LNCaP clone FGC (cell line): ENCODE results near the gene CLMP.

Experiments
- DNase-seq: peaks from one replicate; pipeline ENCODE4 v3.0.0-alpha.2; 2011; ENCODE audit warnings: low read depth
- H3K4me3 ChIP-seq: 2 replicates; pipeline ENCODE4 v1.5.1; 2011; ENCODE audit warnings: mild to moderate bottlenecking, low read depth, low read length, control low read depth
- CTCF ChIP-seq: IDR thresholded peaks from 2 replicates; pipeline ENCODE4 v1.5.1; 2012; ENCODE audit warnings: mild to moderate bottlenecking; ENCODE audit not compliant: control insufficient read depth, insufficient read depth; ENCODE audit errors: extremely low read depth

Gene CLMP

GRCh38 chr11:123195188-123196059, at the start of gene CLMP:
Gene CLMP (minus strand): TSS chr11:123195248. CDS start chr11:123194940, 308 bp downstream.
- no peak for TF ChIP-seq CTCF

GRCh38 chr11:123241874-123242543, 47.0 kb upstream of the CLMP start:
- no peak overlapping the region for H3K4me3 ChIP-seq
- no peak for TF ChIP-seq CTCF
- DNase-seq, result no peak

More at GRCh38 chr11:123195188-123196059, at the start of gene CLMP:
- no peak within 1 kb of the TSS for H3K4me3 ChIP-seq
- no peak for DNase-seq

GRCh38 chr11:123241294-123241693, 46.2 kb upstream of the CLMP start:
- TF ChIP-seq CTCF, result no peak
- no peak for DNase-seq
- H3K4me3 ChIP-seq, result no peak overlapping the region

- TF ChIP-seq CTCF, result no peak
- H3K4me3 ChIP-seq, result no peak overlapping the region
- DNase-seq, result no peak
Observed at GRCh38 chr11:123239191-123240150, 44.4 kb upstream of the CLMP start.

GRCh38 chr11:123238297-123238696, 43.2 kb upstream of the CLMP start:
- DNase-seq, result no peak
- H3K4me3 ChIP-seq, result no peak overlapping the region
- TF ChIP-seq CTCF, result no peak

GRCh38 chr11:123236879-123237278, 41.8 kb upstream of the CLMP start:
- TF ChIP-seq CTCF, result no peak
- DNase-seq, result no peak
- no peak overlapping the region for H3K4me3 ChIP-seq
